Endothelial cell of umbilical vein (primary cell): ENCODE results near the gene CNGA4. TPM values are rescaled to one million over a fixed set of nuclear protein-coding genes. Genes with fewer than 3 reads are reported as not detected.
"Not testable (repeated sequence)": the region's sequence is repeated elsewhere in the genome, so short reads cannot be mapped to it uniquely, and the experiment has no call there.

Experiments
- BruUV-seq: library from RNA; stranded (reverse); fragments of 400-500 nt; replicated peaks from 2 replicates; lab custom pipeline; 2021; lab: Mats Ljungman, UMichigan
- CTCF ChIA-PET: fragments of 300-600, 350-600 bp; sonication (Branson Sonifier 250); formaldehyde crosslinking; loops from one replicate; lab custom pipeline; 2021; ENCODE audit warnings: antibody characterized with exemption, inconsistent platforms; lab: Charles Lee
- POLR2A ChIA-PET: fragments of 300-600, 350-600 bp; sonication (Branson Sonifier 250); formaldehyde crosslinking; loops from one replicate; lab custom pipeline; 2021; ENCODE audit warnings: antibody characterized with exemption, inconsistent platforms; lab: Charles Lee
- DNase-seq: peaks from one replicate; pipeline ENCODE4 v3.0.0-alpha.2; 2011; ENCODE audit warnings: low read depth, low spot score
- FAIRE-seq: peaks from 2 replicates; lab custom pipeline; 2011; peaks lifted over from hg19 to GRCh38; lab: Jason Lieb, UNC
- H2AFZ ChIP-seq: 2 replicates; pipeline ENCODE4 v1.6.0; 2012; ENCODE audit warnings: low read depth, low read length, control low read depth, inconsistent platforms
- H3K27ac ChIP-seq: 2 replicates; pipeline ENCODE4 v1.5.1; 2011; ENCODE audit warnings: low read depth, mild to moderate bottlenecking, control low read depth, low read length, moderate library complexity; ENCODE audit not compliant: insufficient read depth
- H3K27me3 ChIP-seq, 2 experiments: 2 replicates each; pipeline versions ENCODE4 v1.6.0 to v1.6.1; 2011; ENCODE audit warnings: low read length in 2 of 2, mixed read lengths in 1 of 2; ENCODE audit not compliant: control insufficient read depth in 2 of 2, insufficient read depth in 2 of 2
- H3K36me3 ChIP-seq, 2 experiments: 2 replicates in 1 of 2; 3 replicates in 1 of 2; pipeline ENCODE4 v1.5.1; 2011; ENCODE audit warnings: low read length in 2 of 2, mild to moderate bottlenecking in 1 of 2, moderate library complexity in 1 of 2; ENCODE audit not compliant: control insufficient read depth in 2 of 2, insufficient read depth in 2 of 2; ENCODE audit errors: extremely low read depth in 1 of 2
- H3K4me1 ChIP-seq: 3 replicates; pipeline ENCODE4 v1.5.1; 2011; ENCODE audit warnings: mild to moderate bottlenecking, low read length; ENCODE audit not compliant: control insufficient read depth, insufficient read depth; ENCODE audit errors: extremely low read depth
- H3K4me2 ChIP-seq: 2 replicates; pipeline ENCODE4 v1.6.1; 2011; ENCODE audit warnings: low read length, control low read depth, mixed read lengths; ENCODE audit not compliant: insufficient read depth
- H3K4me3 ChIP-seq, 3 experiments: fragments of 200-600 bp in 1 of 3; sonication (generic), shearing (Covaris generic) in 1 of 3; replicated peaks in 1 of 3; 2 replicates each; pipeline ENCODE4 v1.5.1; 2011 to 2016; ENCODE audit warnings: control low read depth in 3 of 3, low read length in 3 of 3, mild to moderate bottlenecking in 2 of 3, inconsistent platforms in 1 of 3, low read depth in 1 of 3, moderate library complexity in 1 of 3; ENCODE audit not compliant: insufficient read depth in 1 of 3
- H3K79me2 ChIP-seq: 2 replicates; pipeline ENCODE4 v1.6.0; 2012; ENCODE audit warnings: low read length, inconsistent platforms; ENCODE audit not compliant: control insufficient read depth, insufficient read depth
- H3K9ac ChIP-seq: replicated peaks from 2 replicates; pipeline ENCODE3; 2011; ENCODE audit warnings: low read length, control low read depth; ENCODE audit not compliant: insufficient read depth; ENCODE audit errors: extremely low read depth
- H3K9me1 ChIP-seq: replicated peaks from 3 replicates; pipeline ENCODE4 v1.6.0; 2011; ENCODE audit warnings: mild to moderate bottlenecking, low read length; ENCODE audit not compliant: control insufficient read depth, insufficient read depth; ENCODE audit errors: extremely low read depth
- H3K9me3 ChIP-seq: replicated peaks from 2 replicates; pipeline ENCODE4 v1.5.1; 2012; ENCODE audit warnings: low read length, inconsistent platforms; ENCODE audit not compliant: control insufficient read depth, insufficient read depth
- H4K20me1 ChIP-seq: replicated peaks from 2 replicates; pipeline ENCODE3; 2011; ENCODE audit warnings: mild to moderate bottlenecking, low read length; ENCODE audit not compliant: control insufficient read depth, insufficient read depth; ENCODE audit errors: extremely low read depth
- CTCF ChIP-seq, 2 donors: IDR thresholded peaks; 1 replicate in 1 of 2; 2 replicates in 1 of 2; pipeline ENCODE4 v1.5.1; 2011; ENCODE audit warnings: low read length in 2 of 2, mild to moderate bottlenecking in 2 of 2, moderate library complexity in 2 of 2, control low read depth in 1 of 2, inconsistent platforms in 1 of 2, low read depth in 1 of 2; ENCODE audit not compliant: insufficient read depth in 1 of 2; ENCODE audit errors: extremely low read depth in 1 of 2
- EZH2 ChIP-seq: IDR thresholded peaks from 2 replicates; pipeline ENCODE4 v1.6.1; 2012; ENCODE audit warnings: borderline replicate concordance, low read depth, mild to moderate bottlenecking, moderate library complexity, low read length, inconsistent platforms; ENCODE audit not compliant: severe bottlenecking
- FOS ChIP-seq: IDR thresholded peaks from 2 replicates; pipeline ENCODE4 v1.6.1; 2011; ENCODE audit warnings: mild to moderate bottlenecking, low read length, moderate library complexity, borderline replicate concordance; ENCODE audit not compliant: insufficient read depth
- GATA2 ChIP-seq: IDR thresholded peaks from 2 replicates; pipeline ENCODE4 v1.7.0; 2011; ENCODE audit warnings: low read depth, mild to moderate bottlenecking, moderate library complexity, mixed read lengths, low read length; ENCODE audit not compliant: insufficient read length, insufficient read depth
- JUN ChIP-seq: IDR thresholded peaks from 2 replicates; pipeline ENCODE4 v1.6.1; 2011; ENCODE audit warnings: borderline replicate concordance, low read depth; ENCODE audit not compliant: insufficient read length, insufficient read depth
- MAX ChIP-seq: IDR thresholded peaks from 2 replicates; pipeline ENCODE4 v1.6.1; 2011; ENCODE audit not compliant: insufficient read depth, insufficient read length
- MYC ChIP-seq: IDR thresholded peaks from one replicate; pipeline ENCODE4 v1.6.1; 2011; ENCODE audit warnings: mild to moderate bottlenecking, low read depth, low read length
- POLR2A ChIP-seq: IDR thresholded peaks from 2 replicates; pipeline ENCODE4 v1.6.1; 2012; ENCODE audit warnings: low read depth, mild to moderate bottlenecking, control low read depth, low read length
- POLR2AphosphoS5 ChIP-seq: IDR thresholded peaks from 2 replicates; pipeline ENCODE4 v1.6.1; 2012; ENCODE audit warnings: low read depth, mild to moderate bottlenecking, control low read depth, low read length, moderate library complexity; ENCODE audit not compliant: insufficient read depth
- dilution Hi-C: fragments of 300-500 bp; cut with MboI; formaldehyde crosslinking; loops from one replicate; pipeline ENCODE4 v1.15.0; 2019; ENCODE audit warnings: low sequenced_read_pairs; ENCODE audit not compliant: extremely low pct_ligation_motif_present
- intact Hi-C: fragments of 100-400 bp; cut with micrococcal nuclease; formaldehyde crosslinking; loops from one replicate; pipeline ENCODE4 v1.10.0; 2022
- polyA plus RNA-seq, 4 experiments: library from polyadenylated mRNA; depleted of rRNA in 3 of 4; stranded (reverse) in 3 of 4; unstranded in 1 of 4; fragments of >200 nt; gene quantifications; 2 replicates each; pipeline versions ENCODE4 v1.2.1 to v1.2.3, GENCODE V29; 2011 to 2012; ENCODE audit warnings: missing spikeins in 1 of 4
- total RNA-seq: library from RNA; stranded (reverse); gene quantifications from 2 replicates; pipeline ENCODE4 v1.2.3, GENCODE V29; 2021

Gene CNGA4
- total and polyA plus RNA-seq, 2 donors (not counting 3 experiments of a cell fraction or from before 2014, with no cell fraction given) = 0.11 TPM; not detected in 1

- no TSS peak for BruUV-seq
- H3K36me3 ChIP-seq = no peaks in the 10 kb centered on the region
- no peak overlapping the region for H3K4me3 ChIP-seq
- no peaks in the 10 kb centered on the region for H3K9me3 ChIP-seq
- no peak overlapping the region for H3K27ac ChIP-seq
- no peak overlapping the region for H3K4me2 ChIP-seq
- H3K9me1 ChIP-seq = no peaks in the 10 kb centered on the region
- DNase-seq = no peak
- no peaks in the 10 kb centered on the region for H3K79me2 ChIP-seq
- ChIA-PET CTCF (interaction anchor here (4.9 kb wide), 1 partner anchor 105 kb away, joined by 92 read pairs; no protein-coding TSS in a partner anchor), POLR2A (no interaction called here)
- dilution Hi-C loops = no loop called here
- TF ChIP-seq EZH2 (no peak), GATA2 (no peak), POLR2AphosphoS5 (no peak), MAX (no peak), JUN (no peak), FOS (no peak), POLR2A (no peak), MYC (no peak), CTCF (IDR thresholded peaks at IDR 0.05; ENCODE audit: extremely low read depth in 1 of 2, insufficient read depth in 1 of 2, low read depth in 1 of 2, low read length in 2 of 2) (no peak)
- no peak overlapping the region for H2AFZ ChIP-seq
- FAIRE-seq = no peak
- no peaks in the 10 kb centered on the region for H4K20me1 ChIP-seq
- no peak overlapping the region for H3K9ac ChIP-seq
- peaks cover 5% of the 10 kb centered on the region for H3K4me1 ChIP-seq
- intact Hi-C loops = no loop called here
- H3K27me3 ChIP-seq = peaks cover 5 to 18% of the 10 kb centered on the region in 2 experiments
Observed at GRCh38 chr11:6248248-6248647, 9.4 kb downstream of the CNGA4 start.

GRCh38 chr11:6248897-6249296, 10.0 kb downstream of the CNGA4 start:
- DNase-seq, H3K9ac ChIP-seq, H3K79me2 ChIP-seq, BruUV-seq, dilution Hi-C loops, H4K20me1 ChIP-seq, H3K4me3 ChIP-seq, H3K4me2 ChIP-seq, H3K36me3 ChIP-seq, FAIRE-seq, POLR2A ChIA-PET, H3K9me3 ChIP-seq, H2AFZ ChIP-seq, H3K4me1 ChIP-seq, H3K27ac ChIP-seq, H3K9me1 ChIP-seq: not testable (repeated sequence)
- intact Hi-C loops = loop anchor here (1.0 kb wide), 1 partner anchor 14 kb away; no protein-coding TSS in a partner anchor
- H3K27me3 ChIP-seq = peaks cover 5 to 20% of the 10 kb centered on the region in 2 experiments
- CTCF ChIA-PET = interaction anchor here (1.5 to 7.7 kb wide), 5 partner anchors 13 to 112 kb away, joined by 4 to 167 read pairs (median 40); partner anchors contain the start of gene FHIP1B
